GM18907 (cell line): ENCODE measurements around the gene CTU1.

Source experiments
- ATAC-seq: cut with Tn5 transposase; IDR thresholded peaks from one replicate; pipeline ENCODE4 v1.9.1; 2021; ENCODE audit warnings: mild to moderate bottlenecking, moderate library complexity; ENCODE audit not compliant: unreplicated experiment

Gene CTU1

GRCh38 chr19:51084505-51084904 is 23.7 kb downstream of the CTU1 start:
- ATAC-seq: no peak

DNA sequence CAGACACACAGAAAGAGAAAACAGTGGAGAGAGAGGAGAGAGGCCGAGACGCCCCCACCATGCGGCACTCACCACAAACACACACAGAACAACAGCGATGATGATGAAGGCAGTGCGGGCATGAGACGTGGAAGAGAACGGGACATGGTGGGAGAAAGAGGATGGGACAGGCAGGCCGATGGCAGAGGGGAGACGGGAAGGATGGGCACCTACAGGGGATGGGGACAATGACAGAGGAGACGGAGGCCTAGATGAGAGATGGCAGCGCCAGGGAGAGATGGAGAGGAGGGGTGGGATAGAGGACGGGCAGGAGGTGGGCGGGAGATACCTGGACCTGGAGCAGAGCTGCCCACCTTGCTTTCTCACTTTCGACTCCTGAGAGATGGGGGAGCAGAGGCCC is 24.4 kb downstream of the CTU1 start:
- ATAC-seq: no peak

GRCh38 chr19:51083181-51083580 is 25.0 kb downstream of the CTU1 start:
- no peak for ATAC-seq

GRCh38 chr19:51082611-51083010 is 25.6 kb downstream of the CTU1 start, which contains the start of gene KLK14:
Gene KLK14 (minus strand): TSS chr19:51082887. CDS start chr19:51082614, 273 bp downstream.
- ATAC-seq: no peak

DNA sequence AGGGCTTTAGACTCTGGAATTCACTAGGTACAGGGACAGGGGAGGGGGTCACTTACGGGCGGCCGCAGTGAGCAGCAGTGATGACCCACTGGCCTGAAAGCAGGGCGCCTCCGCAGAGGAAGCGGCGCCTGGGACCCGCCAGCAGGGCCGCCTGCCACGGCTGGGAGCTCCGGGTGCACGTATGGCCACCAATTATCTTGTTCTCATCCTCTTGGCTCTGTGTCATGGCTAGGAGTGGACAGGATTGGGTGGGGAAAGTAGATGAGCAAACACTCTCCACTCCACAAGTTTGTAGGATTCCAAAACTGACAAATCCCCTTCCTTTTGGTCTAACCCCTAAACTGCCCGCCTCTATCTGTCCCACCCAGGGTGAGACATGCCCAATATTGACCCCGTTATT is 26.7 kb downstream of the CTU1 start:
- no peak for ATAC-seq

- no peak for ATAC-seq
Observed at GRCh38 chr19:51079481-51080110, 28.6 kb downstream of the CTU1 start.

GRCh38 chr19:51078731-51079130 is 29.5 kb downstream of the CTU1 start:
- no peak for ATAC-seq

- ATAC-seq: no peak
Observed at GRCh38 chr19:51078104-51078503, 30.1 kb downstream of the CTU1 start.

- no peak for ATAC-seq
Observed at GRCh38 chr19:51076631-51077213, 31.5 kb downstream of the CTU1 start.

- ATAC-seq: no peak
Observed at GRCh38 chr19:51075998-51076397, 32.2 kb downstream of the CTU1 start.

GRCh38 chr19:51071095-51071405 is 37.2 kb downstream of the CTU1 start:
- ATAC-seq: no peak

GRCh38 chr19:51070334-51071094 is 37.7 kb downstream of the CTU1 start:
- ATAC-seq: no peak

DNA sequence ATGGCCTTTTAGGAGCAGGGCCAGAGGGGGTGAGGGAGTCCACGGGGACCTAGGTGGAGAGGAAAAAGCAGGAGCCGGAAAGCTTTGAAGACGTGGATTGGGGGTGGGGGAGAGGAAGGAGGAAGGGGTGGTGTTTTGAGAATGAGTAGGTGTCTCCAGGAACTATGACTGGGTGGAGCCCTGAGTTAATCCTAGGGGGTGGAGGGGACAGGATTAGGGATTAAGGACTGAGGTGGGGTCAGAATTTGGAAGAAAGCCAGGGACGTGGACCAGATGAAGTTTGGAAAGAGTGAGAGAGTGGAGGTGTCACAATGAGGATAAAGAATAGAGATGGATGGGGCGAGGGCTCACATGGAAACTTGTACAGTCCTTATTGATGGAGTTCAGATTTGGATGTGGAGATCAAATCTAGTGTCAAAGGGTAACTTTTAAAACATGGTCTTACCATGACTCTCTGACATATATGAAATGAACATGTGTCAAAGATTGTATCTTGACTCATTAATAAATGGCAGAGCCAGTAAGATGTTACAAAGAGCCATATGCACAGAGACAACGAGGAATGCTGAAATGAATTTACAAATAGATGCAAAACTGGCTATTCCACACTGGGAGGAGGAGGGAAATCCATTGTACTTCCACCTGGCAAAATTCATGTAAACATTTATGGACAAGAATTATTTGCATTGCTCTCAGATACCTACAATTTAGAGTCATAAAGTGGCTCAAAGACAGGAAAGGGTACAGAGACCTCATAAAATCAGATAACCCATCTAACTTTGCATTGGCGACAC is 41.6 kb downstream of the CTU1 start:
- ATAC-seq: no peak

- ATAC-seq: no peak
Observed at GRCh38 chr19:51065221-51065960, 42.8 kb downstream of the CTU1 start.

DNA sequence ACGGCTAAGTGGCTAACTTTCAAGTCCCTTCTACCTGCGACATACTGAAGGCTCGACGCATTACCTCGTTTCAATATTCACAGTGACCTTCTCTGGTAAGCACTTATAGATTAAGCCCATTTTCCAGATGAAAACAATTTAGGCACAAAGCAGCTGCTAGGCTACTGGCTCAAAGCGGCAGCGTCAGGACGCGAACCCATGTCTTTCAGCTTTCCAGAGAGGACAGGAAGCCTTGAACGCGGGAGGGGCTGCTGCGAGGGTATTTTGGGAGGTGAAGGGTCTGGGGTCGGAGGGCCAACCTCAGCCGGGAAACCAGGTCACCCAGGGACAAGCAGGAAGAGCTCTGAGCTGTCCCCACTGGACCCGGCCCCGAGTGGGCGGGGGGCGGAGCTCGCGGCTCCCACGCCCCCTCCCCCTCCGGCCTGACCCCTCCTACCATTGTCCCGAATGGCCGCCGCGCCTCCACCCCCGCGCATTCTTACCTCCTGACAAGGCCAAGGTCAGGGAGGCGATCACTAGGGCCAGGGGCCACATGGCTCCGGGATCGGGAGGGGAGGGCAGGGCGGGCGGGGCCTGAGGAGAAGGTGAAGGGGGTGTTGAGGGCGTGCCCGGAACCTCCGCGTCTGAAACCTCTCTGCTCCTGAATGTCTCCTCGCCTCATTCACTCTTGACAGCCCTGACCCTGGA is 43.5 kb downstream of the CTU1 start, which contains the start of gene KLK13:
KLK13 (minus strand) TSS at position 559 of the 687 bp plus-strand sequence; CDS start at position 534, 25 bp downstream.
- no peak for ATAC-seq

GRCh38 chr19:51063664-51064063 is 44.5 kb downstream of the CTU1 start:
- ATAC-seq: no peak

DNA sequence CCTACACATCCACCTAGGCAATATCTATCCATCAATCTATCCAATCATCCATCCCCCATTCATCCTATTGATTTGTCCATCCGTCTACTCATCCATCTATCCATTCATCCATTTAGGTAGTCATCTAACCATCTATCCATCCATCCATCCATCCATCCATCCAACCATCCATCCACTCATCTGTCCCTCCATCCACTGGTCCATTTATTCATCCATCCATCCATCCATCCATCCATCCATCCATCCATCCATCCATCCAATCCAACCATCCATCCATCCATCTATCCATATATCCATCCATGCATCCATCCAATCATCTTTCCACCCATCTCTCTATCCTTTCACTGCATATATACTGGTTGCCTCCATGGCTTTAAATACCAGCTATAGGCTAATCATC is 47.2 kb downstream of the CTU1 start:
- ATAC-seq: no peak

GRCh38 chr19:51060336-51060735 is 47.9 kb downstream of the CTU1 start:
- no peak for ATAC-seq

- ATAC-seq: no peak
Observed at GRCh38 chr19:51059715-51060114, 48.5 kb downstream of the CTU1 start.

DNA sequence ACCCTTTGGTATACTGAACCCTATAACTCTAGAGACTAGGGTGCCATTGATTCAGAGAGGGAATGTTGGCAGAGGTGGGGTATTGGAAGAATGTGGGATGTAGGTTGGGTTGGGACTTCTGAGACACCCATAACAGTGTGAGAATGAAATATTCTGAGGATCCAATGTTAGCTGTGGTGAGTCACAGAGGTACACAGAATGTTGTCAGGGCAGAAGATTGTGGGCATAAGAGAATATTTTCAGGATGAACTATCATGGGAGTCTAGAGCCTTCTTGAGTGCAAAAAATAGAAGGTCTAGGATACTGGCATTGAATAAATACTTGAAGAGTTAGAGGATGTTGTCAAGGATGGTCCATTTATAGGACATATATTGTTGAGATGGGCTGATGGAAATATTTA is 52.3 kb downstream of the CTU1 start:
- no peak for ATAC-seq
